CD4-positive, alpha-beta memory T cell (primary cell): ENCODE measurements around the gene CMTR1. TPM values are rescaled to one million over a fixed set of nuclear protein-coding genes. Genes with fewer than 3 reads are reported as not detected.
A peak's percentile ranks its signal among the peaks of the same experiment; 100 is the strongest.

Experiments used
- CTCF ChIA-PET: fragments of 350-600 bp; sonication (Branson Sonifier 250); formaldehyde crosslinking; loops from one replicate; lab custom pipeline; 2021; ENCODE audit warnings: inconsistent platforms; ENCODE audit not compliant: partially characterized antibody; lab: Charles Lee
- POLR2A ChIA-PET: fragments of 350-600 bp; sonication (Branson Sonifier 250); formaldehyde crosslinking; loops from one replicate; lab custom pipeline; 2021; ENCODE audit not compliant: partially characterized antibody; lab: Charles Lee
- DNase-seq, 5 donors: peaks; one replicate each; pipeline versions ENCODE4 v3.0.0 to v3.0.0-alpha.2; 2020 to 2022; ENCODE audit warnings: mixed read lengths in 1 of 5
- H3K27ac ChIP-seq: one replicate; pipeline ENCODE4 v1.7.0; 2013; ENCODE audit warnings: low read depth, low read length
- H3K27me3 ChIP-seq: 2 replicates; pipeline ENCODE4 v1.7.0; 2013; ENCODE audit warnings: mild to moderate bottlenecking, low read length, moderate library complexity; ENCODE audit not compliant: insufficient read depth
- H3K36me3 ChIP-seq: 2 replicates; pipeline ENCODE4 v1.7.0; 2013; ENCODE audit warnings: mild to moderate bottlenecking, low read length, moderate library complexity; ENCODE audit not compliant: insufficient read depth
- H3K4me1 ChIP-seq: 2 replicates; pipeline ENCODE4 v1.7.0; 2013; ENCODE audit warnings: mild to moderate bottlenecking, low read length, moderate library complexity; ENCODE audit not compliant: insufficient read depth
- H3K4me3 ChIP-seq, 2 donors: one replicate each; pipeline ENCODE4 v1.7.0; 2013; ENCODE audit warnings: low read length in 2 of 2, mild to moderate bottlenecking in 1 of 2
- H3K9me3 ChIP-seq, 2 donors: one replicate each; pipeline ENCODE4 v1.7.0; 2013; ENCODE audit warnings: low read length in 2 of 2, control low read depth in 1 of 2; ENCODE audit not compliant: control insufficient read depth in 1 of 2
- H3K27ac Mint-ChIP-seq, 7 donors: one replicate each; pipeline ENCODE4 v1.8.0; 2020 to 2021; ENCODE audit warnings: mixed read lengths in 7 of 7, mild to moderate bottlenecking in 6 of 7, inconsistent platforms in 3 of 7, moderate library complexity in 3 of 7
- H3K27me3 Mint-ChIP-seq, 2 donors: one replicate each; pipeline ENCODE4 v1.8.0; 2020 to 2021; ENCODE audit warnings: mixed read lengths in 2 of 2
- H3K36me3 Mint-ChIP-seq, 2 donors: one replicate each; pipeline ENCODE4 v1.8.0; 2020 to 2021; ENCODE audit warnings: mixed read lengths in 2 of 2, inconsistent platforms in 1 of 2, mild to moderate bottlenecking in 1 of 2
- H3K4me1 Mint-ChIP-seq, 4 donors: one replicate each; pipeline ENCODE4 v1.8.0; 2020 to 2021; ENCODE audit warnings: mixed read lengths in 4 of 4, mild to moderate bottlenecking in 1 of 4
- H3K4me3 Mint-ChIP-seq, 8 donors: one replicate each; pipeline ENCODE4 v1.8.0; 2020 to 2021; ENCODE audit warnings: mixed read lengths in 8 of 8, mild to moderate bottlenecking in 7 of 8, moderate library complexity in 6 of 8, inconsistent platforms in 3 of 8
- H3K9me3 Mint-ChIP-seq, 8 donors: one replicate each; pipeline ENCODE4 v1.8.0; 2020 to 2021; ENCODE audit warnings: mixed read lengths in 8 of 8, mild to moderate bottlenecking in 5 of 8, inconsistent platforms in 3 of 8, moderate library complexity in 1 of 8
- intact Hi-C: fragments of 100-400 bp; cut with micrococcal nuclease; formaldehyde crosslinking; loops from one replicate; pipeline ENCODE4 v1.15.1; 2023
- polyA plus RNA-seq, 2 donors: library from polyadenylated mRNA; unstranded; fragments of 300-500 nt; fragmentation: Illumina TruSeq; gene quantifications; one replicate each; pipeline ENCODE4 v1.2.3, GENCODE V29; 2021
- total RNA-seq, 2 experiments: library from RNA; stranded (reverse); gene quantifications; one replicate each; pipeline ENCODE4 v1.2.3, GENCODE V29; 2021

Gene CMTR1
- total and polyA plus RNA-seq, 4 experiments from 2014 or later = 28.4 to 79.1 (median 53.8) TPM

DNA sequence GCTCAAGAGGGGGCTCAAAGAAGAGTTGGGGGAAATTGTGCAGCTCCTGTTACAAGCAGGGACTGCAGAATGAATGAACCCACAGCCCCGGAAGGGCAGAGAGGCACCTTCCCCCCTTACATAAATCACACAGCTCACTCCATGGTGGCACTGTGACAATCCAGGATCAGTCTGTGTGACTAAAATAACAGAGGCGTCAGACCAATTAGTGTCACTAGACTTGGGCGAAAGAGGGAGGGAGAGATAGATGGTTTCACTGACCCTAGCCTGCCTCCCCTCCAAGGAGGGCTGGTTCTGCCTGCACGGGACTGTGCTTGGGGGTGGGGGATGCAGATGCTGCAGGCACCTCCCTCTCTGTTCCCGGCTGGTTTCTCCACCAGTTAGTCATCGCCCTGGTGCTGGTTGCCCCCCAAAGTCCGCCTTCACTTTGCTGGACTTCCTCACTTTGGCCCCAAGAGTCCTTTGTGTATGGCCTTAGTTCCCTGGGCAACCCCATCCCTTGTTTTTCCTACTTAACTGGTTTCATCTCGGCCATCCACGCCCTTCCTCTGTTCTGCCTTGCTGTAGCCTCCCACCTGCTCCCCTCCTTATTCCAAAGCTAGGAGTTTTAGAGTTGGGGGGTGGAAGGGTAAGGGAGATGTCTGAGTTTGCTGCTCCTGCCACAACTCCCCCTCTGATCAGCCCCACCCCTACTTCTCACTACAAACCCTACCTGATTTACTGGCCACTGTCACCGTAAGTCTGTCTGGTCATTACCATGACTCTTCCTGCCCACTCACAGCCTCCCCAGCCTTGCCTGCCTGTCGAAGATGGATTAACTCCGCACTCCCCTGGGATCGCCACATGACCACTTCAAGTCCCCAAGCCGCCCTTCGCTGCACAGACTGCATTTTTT is 48.9 kb downstream of the CMTR1 start:
- Mint-ChIP-seq H3K27me3 (no peaks in the 10 kb centered on the region), H3K9me3 (no peaks in the 10 kb centered on the region), H3K4me3 (no peak overlapping the region), H3K4me1 (peaks cover 3 to 14% (median 7%) of the 10 kb centered on the region in 4 donors), H3K27ac (peak overlapping the region in 3 of 7 donors; percentile 29 to 60 (median 36)), H3K36me3 (peaks cover 12 to 65% of the 10 kb centered on the region in 2 donors)
- Histone ChIP-seq H3K9me3 (no peaks in the 10 kb centered on the region), H3K27ac (no peak overlapping the region), H3K4me1 (peaks cover 20% of the 10 kb centered on the region), H3K27me3 (no peaks in the 10 kb centered on the region), H3K36me3 (peaks cover 63% of the 10 kb centered on the region), H3K4me3 (no peak overlapping the region)
- no peak for DNase-seq
- ChIA-PET CTCF (interaction anchor here (0.5 to 7.3 kb wide), 9 partner anchors 9 to 477 kb away, joined by 3 to 131 read pairs (median 4); partner anchors contain the start of gene FGD2), POLR2A (interaction anchor here (1.0 to 1.5 kb wide), 3 partner anchors 18 to 85 kb away, joined by 3 to 4 read pairs (median 4); partner anchors contain the start of gene CCDC167)
- intact Hi-C loops = loop anchor here (5.0 kb wide), 1 partner anchor 1010 kb away; no protein-coding TSS in a partner anchor

DNA sequence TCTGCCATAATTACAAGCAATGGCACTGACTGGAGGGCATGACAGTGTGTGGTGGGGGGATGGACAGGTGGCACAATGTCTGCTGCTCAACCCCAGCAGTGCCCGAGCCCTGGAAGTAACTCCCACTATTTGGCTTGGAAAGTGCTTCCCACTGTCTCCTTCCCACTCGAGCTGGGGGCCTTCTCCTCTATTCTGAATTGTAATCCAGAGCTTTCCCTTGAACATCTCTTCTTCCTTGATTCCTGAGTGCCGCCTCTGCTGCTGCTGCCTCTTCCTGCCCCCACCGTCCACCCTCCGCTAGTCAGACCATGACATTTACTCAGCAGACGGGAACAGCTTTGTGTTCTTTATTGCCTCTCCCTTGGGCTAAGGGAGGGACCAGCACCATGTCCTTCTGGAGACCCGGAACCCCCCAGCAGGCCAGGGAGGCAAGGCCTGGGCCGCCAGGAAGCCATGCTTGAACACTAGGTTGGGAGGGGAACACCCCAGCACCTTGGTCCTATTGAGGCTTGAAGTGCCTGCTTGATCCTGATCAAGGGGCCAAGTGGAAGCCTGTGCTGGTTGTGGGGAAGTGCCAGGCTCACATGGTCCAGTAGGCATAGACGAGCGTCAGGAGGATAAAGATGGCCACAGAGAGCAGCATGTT is 49.7 kb downstream of the CMTR1 start:
- peaks cover 12 to 61% of the 10 kb centered on the region in 2 donors for H3K36me3 Mint-ChIP-seq
- H3K9me3 Mint-ChIP-seq = no peaks in the 10 kb centered on the region
- POLR2A ChIA-PET = interaction anchor here (1.0 to 1.4 kb wide), 2 partner anchors 9 to 84 kb away, joined by 3 to 4 read pairs; no protein-coding TSS in a partner anchor
- H3K4me3 Mint-ChIP-seq = no peak overlapping the region
- peaks cover 3 to 18% (median 10%) of the 10 kb centered on the region in 4 donors for H3K4me1 Mint-ChIP-seq
- no peaks in the 10 kb centered on the region for H3K9me3 ChIP-seq
- peaks cover 56% of the 10 kb centered on the region for H3K36me3 ChIP-seq
- no peak overlapping the region for H3K4me3 ChIP-seq
- no peaks in the 10 kb centered on the region for H3K27me3 Mint-ChIP-seq
- H3K27ac ChIP-seq = no peak overlapping the region
- H3K27me3 ChIP-seq = no peaks in the 10 kb centered on the region
- peaks cover 20% of the 10 kb centered on the region for H3K4me1 ChIP-seq
- H3K27ac Mint-ChIP-seq = peak overlapping the region in 2 of 7 donors; percentile 50 to 59
- no peak for DNase-seq
- intact Hi-C loops = loop anchor here (5.0 kb wide), 1 partner anchor 1010 kb away; no protein-coding TSS in a partner anchor
- CTCF ChIA-PET = interaction anchor here (0.6 to 7.3 kb wide), 9 partner anchors 9 to 477 kb away, joined by 3 to 131 read pairs (median 4); partner anchors contain the start of gene FGD2

DNA sequence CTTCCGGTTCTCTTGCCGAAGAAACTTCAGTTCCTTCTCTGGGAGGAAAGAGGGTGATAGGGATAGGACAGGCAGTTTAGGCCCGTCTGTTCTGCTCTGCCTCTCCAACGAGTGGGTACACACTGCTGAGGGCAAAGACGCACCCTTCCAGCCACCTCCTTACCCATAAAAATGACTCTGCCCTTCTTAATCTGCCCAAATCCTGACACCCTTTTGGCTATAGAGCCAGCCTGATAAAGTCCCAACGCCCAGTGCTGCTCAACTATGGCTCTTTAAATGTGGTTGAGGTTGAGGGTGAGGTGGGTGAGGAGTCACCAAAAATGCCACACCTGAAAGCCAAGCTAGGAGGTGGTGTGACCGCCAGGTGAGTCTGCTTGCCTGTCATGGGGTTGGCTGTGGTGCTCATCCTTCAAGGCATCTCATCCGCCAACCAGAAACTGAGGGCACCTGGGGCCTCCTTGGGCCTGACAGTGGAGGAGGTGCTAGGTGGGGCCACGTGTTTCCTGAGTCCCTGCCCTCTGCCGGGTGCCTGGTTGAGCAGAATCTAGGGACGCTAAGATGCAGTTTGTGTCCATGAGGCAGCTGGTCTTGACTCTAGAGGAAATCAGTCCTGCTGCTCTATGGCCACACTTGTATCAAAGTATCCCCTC is 50.4 kb downstream of the CMTR1 start:
- no peak overlapping the region for H3K4me3 Mint-ChIP-seq
- H3K27ac Mint-ChIP-seq = peak overlapping the region; percentile 15 to 82 (median 59)
- peaks cover 54% of the 10 kb centered on the region for H3K36me3 ChIP-seq
- DNase-seq = peak in 1 of 5 donors; percentile 13
- peaks cover 18 to 54% of the 10 kb centered on the region in 2 donors for H3K36me3 Mint-ChIP-seq
- H3K27ac ChIP-seq = no peak overlapping the region
- H3K9me3 ChIP-seq = no peaks in the 10 kb centered on the region
- CTCF ChIA-PET = interaction anchor here (0.8 to 7.3 kb wide), 9 partner anchors 10 to 208 kb away, joined by 3 to 131 read pairs (median 3); no protein-coding TSS in a partner anchor
- intact Hi-C loops = loop anchor here (5.0 kb wide), 1 partner anchor 1009 kb away; no protein-coding TSS in a partner anchor
- POLR2A ChIA-PET = interaction anchor here (1.0 to 1.4 kb wide), 3 partner anchors 9 to 84 kb away, joined by 3 to 4 read pairs (median 4); no protein-coding TSS in a partner anchor
- no peaks in the 10 kb centered on the region for H3K9me3 Mint-ChIP-seq
- H3K27me3 ChIP-seq = no peaks in the 10 kb centered on the region
- peaks cover 10 to 25% (median 16%) of the 10 kb centered on the region in 4 donors for H3K4me1 Mint-ChIP-seq
- H3K27me3 Mint-ChIP-seq = no peaks in the 10 kb centered on the region
- peaks cover 26% of the 10 kb centered on the region for H3K4me1 ChIP-seq
- no peak overlapping the region for H3K4me3 ChIP-seq

DNA sequence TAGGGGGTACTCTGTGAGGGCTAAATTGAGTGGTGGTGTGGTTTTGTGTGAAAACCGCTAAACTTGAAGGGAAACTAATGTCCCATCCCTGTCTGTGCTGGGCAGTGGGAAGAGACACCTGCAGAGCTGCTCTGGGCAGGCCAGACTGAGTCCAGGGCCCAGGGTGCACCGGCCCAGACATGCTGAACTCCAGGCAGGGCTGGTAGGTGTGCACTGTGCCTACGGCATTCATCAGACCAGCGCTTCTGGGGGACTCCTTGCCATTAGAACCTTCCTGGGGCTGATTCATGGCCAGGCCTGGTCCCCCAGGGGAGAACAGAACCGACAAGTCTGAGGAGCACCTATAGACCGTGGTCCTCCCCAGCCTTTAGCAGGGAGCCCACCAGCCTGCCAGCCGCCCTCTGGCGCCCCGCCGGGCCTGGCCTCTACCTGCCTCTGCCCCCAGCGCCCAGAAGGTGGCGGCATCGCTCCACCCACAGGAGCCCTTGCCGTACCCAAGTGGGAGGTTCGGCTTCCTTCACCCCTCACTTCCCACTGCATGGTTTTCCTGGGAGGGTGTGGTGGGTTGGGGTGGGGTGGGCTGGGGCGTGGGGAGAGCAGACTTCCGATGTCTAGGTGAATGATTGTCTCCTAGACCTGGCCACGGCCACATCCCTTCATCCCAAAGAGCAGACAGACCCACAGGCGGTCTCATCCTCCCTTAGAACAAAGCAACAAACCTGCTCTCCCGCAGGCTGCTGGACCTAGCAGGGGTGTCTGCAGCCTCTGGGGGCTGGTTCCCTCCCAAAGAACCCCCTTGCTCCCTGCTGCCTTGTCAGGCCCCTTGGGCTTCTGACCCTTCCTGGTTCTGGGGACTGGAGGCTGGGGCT is 51.1 kb downstream of the CMTR1 start:
- peaks cover 15 to 32% (median 24%) of the 10 kb centered on the region in 4 donors for H3K4me1 Mint-ChIP-seq
- H3K9me3 Mint-ChIP-seq = no peaks in the 10 kb centered on the region
- H3K27ac Mint-ChIP-seq = peak overlapping the region; percentile 15 to 97 (median 68)
- peaks cover 17 to 49% of the 10 kb centered on the region in 2 donors for H3K36me3 Mint-ChIP-seq
- CTCF ChIA-PET = interaction anchor here (0.7 to 7.3 kb wide), 19 partner anchors 11 to 208 kb away, joined by 3 to 131 read pairs (median 4); no protein-coding TSS in a partner anchor
- peaks cover 34% of the 10 kb centered on the region for H3K4me1 ChIP-seq
- no peaks in the 10 kb centered on the region for H3K27me3 ChIP-seq
- H3K9me3 ChIP-seq = no peaks in the 10 kb centered on the region
- POLR2A ChIA-PET = interaction anchor here (1.0 to 1.4 kb wide), 6 partner anchors 8 to 82 kb away, joined by 3 to 13 read pairs (median 4); no protein-coding TSS in a partner anchor
- H3K36me3 ChIP-seq = peaks cover 46% of the 10 kb centered on the region
- no peak overlapping the region for H3K4me3 ChIP-seq
- peak overlapping the region; percentile 30 for H3K27ac ChIP-seq
- intact Hi-C loops = loop anchor here (1.0 to 5.0 kb wide), 4 partner anchors 82 to 1008 kb away; no protein-coding TSS in a partner anchor
- peak; percentile 74 to 81 (median 76) for DNase-seq
- H3K4me3 Mint-ChIP-seq = no peak overlapping the region
- no peaks in the 10 kb centered on the region for H3K27me3 Mint-ChIP-seq

GRCh38 chr6:37484786-37485170 is 51.8 kb downstream of the CMTR1 start:
- Mint-ChIP-seq H3K9me3 (no peaks in the 10 kb centered on the region), H3K4me1 (peaks cover 18 to 39% (median 29%) of the 10 kb centered on the region in 4 donors), H3K36me3 (peaks cover 17 to 44% of the 10 kb centered on the region in 2 donors), H3K27me3 (no peaks in the 10 kb centered on the region), H3K4me3 (no peak overlapping the region), H3K27ac (peak overlapping the region in 3 of 7 donors; percentile 32 to 97 (median 53))
- Histone ChIP-seq H3K9me3 (no peaks in the 10 kb centered on the region), H3K36me3 (peaks cover 40% of the 10 kb centered on the region), H3K27me3 (no peaks in the 10 kb centered on the region), H3K27ac (peak overlapping the region; percentile 30), H3K4me3 (no peak overlapping the region), H3K4me1 (peaks cover 40% of the 10 kb centered on the region)
- DNase-seq = no peak
- ChIA-PET POLR2A (interaction anchor here (1.0 to 1.4 kb wide), 6 partner anchors 17 to 159 kb away, joined by 3 to 13 read pairs (median 4); no protein-coding TSS in a partner anchor), CTCF (interaction anchor here (0.7 to 7.3 kb wide), 18 partner anchors 10 to 207 kb away, joined by 3 to 131 read pairs (median 4); no protein-coding TSS in a partner anchor)
- intact Hi-C loops = loop anchor here (1.0 to 5.0 kb wide), 4 partner anchors 82 to 1008 kb away; no protein-coding TSS in a partner anchor
